Activated T-helper 1 cell treated with Interleukin-2 at 50 U/mL for 16 hours (primary cell): Measurements from ENCODE around the gene SNRNP48.

ENCODE experiments used
- DNase-seq: peaks from one replicate; pipeline ENCODE4 v3.0.0-alpha.2; 2020; ENCODE audit warnings: low read depth

The SNRNP48 gene

DNA sequence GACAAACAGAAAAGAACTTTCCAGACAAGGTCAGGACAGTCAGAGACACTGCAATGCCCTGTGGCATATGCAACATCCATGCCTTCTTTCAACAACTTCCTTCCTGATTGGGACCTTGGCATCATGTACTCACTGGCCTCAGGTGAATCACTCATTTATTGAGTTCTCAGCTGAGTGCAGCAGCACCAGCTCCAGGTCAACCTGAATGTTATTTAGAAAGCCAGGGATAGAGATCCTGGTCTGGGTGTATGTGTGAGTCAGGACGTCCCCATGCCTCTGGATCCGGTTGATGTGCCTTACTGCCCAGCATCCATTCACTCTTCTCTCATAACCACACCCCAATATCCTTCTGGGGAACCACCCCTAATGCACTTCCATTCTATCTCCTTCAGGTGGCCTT, 54.4 kb downstream of the SNRNP48 start:
- no peak for DNase-seq

DNA sequence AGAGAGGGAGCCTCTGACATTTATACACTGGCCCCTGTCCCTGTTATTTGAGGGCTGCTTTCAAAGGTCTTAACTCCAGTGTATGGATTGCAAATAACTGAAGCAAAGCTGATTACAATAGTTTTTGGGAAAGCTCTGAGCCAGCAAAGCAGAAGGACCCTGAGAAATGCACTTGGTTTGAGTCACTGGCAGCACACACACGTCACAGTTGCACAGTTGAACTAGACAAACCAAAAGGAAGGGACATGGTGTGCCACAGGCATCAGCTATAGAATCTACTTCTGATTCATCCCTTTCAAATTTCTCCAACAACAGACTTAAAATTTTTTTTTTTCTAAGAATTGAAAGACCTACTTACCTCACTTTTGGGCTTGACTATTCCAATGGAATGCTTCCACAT, 56.4 kb downstream of the SNRNP48 start:
- no peak for DNase-seq

DNA sequence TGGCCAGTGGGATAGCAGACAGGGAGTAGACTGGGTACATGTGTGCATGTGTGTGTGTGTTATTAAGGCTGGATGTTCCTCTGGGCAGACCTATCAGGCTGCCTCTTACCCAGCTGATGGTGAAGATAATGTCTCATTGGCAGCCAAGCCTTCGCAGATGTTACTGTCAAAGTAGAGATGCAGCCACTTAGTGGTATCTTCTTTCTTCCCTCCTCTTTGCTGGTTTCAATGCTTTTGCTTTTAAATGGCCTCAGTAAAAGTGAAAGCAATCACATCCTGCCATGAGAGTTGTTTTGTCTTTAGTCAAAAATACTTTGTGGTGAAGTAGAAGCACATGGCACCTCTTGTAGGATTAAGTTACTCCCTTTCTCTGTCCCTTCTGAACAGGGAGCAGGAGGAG, 57.5 kb downstream of the SNRNP48 start:
- DNase-seq: no peak

DNA sequence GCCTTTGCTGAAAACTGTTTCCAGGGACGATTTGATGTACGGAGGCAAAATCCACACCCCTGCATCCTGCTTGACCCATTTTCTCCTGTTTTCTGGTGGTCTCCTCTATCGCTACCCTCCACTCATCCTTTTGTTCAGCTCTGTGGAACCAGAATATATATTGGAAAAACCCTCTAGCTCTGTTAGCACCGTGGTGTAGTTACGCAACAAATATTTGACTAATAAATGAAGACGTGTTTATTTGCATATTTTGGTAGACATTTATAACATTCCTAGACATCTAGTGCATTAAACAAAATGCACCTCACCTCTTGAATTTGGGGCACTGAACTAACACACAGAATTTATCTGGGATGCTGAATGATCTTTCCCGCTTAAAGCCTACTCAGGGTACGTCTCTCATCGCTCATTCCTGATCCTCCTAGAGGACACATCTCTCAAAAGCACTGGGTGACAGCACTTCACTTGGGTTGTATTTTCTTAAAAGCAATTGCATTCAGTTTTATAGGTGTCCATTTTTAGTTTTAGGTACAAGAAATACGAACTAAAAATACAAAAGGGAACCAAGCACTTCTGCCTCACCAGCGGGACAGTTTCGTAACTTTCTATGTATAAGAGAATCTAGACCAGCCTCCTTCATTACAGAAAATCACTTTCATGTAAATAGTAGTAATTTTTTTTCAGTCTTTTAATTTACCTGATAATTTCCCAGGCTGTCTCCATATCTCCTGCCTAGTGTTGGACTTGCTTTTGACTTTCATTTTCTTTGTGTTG, 59.2 kb downstream of the SNRNP48 start:
- no peak for DNase-seq

DNA sequence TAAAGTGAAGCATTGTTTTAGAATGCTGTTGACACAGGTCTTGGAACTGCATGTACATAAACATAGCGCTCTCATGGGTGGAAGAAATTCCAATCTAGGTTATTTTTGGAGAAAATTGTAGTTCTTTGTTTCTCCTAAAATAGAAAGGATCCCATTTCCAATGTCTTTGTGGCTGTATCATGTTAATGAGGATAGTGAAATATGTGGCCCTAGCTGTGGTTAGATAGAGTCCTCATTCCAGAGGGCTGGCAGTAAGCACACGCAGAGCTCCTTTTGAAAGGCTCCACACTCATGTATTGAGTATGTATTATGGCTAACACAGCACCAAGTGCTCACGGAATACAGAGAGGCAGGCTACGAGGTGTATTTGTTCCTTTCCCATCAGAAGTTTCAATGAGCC, 60.9 kb downstream of the SNRNP48 start:
- no peak for DNase-seq

DNA sequence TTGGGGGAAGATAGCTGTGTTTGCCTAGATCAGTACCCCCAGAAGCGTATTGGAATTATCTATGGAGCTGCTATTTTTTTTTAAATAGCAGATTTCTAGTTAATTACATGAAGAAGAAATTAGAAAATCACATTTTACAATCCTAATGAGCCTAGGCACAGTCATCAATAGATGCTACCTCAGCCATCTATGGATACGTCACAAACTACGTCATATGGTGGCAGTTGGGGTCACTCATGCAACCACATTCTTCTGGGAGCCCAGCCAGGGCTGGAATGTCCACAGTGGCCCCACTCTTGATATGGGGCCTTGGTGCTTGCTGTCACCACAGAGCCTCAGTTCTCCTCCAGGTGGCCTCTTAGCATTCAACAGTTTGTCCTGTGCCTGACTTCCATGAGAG, 63.0 kb downstream of the SNRNP48 start:
- DNase-seq: no peak

DNA sequence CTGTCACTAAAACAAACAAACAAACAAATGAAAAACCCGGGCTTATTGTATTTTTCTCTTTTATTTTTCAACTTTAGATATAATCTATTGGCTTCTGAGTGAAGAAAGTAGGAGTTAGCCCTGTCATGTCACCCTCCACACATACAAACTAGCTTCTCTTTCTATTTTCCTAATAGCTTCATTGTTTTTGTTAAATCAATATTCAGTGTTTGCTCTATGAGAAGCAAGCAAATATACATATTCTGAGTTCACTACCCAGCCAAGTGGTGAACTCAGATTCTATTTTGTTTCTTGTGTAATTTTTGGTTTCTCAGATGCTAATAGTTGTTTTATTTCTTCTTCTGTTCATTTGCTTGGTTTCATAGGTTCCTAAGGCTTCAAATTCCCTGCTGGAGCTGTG, 66.4 kb downstream of the SNRNP48 start:
- no peak for DNase-seq

DNA sequence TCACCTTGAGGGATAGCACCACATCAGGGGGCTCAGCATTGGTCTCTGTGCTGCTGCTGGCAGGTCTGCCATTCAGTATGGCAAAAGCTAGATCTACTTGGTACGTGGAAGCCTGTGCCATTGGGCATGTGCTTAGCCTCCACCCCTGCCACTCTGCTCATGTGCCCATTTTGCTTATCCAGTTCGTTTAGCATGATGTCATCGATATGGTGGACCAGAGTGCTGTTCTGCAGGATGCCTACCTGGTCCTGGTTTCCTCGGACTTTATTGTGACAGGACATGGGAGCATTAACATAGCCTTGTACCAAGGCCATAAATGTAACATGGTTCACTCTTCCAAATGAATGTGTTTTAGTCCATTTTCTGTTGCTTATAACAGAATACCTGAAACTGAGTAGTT, 68.5 kb downstream of the SNRNP48 start:
- no peak for DNase-seq

DNA sequence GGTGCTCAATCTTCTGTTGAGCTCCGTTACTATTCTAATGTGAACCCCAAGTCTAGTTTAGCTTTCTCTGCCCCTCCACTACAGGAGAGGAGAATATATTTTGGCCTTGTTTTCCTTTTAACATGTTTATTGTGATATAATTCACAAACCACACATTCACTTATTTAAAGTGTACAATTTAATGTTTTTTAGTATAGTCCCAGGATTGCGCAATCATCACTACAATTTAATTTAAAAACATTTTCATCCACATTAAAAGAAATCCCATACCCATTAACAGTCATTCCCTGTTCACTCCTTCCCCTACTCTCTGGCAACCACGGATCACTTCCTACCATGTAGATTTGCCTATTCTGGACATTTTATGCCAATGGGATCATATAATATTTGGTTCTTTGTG, 71.4 kb downstream of the SNRNP48 start:
- no peak for DNase-seq
